ENCODE results near the gene TMEM119. TPM values are rescaled to one million over a fixed set of nuclear protein-coding genes. Genes with fewer than 3 reads are reported as not detected.
"Not testable (repeated sequence)": the region's sequence is repeated elsewhere in the genome, so short reads cannot be mapped to it uniquely, and the experiment has no call there.

The TMEM119 gene
- total and polyA plus RNA-seq, 7 experiments from 2014 or later = 0.13 to 1.6 (median 0.50) TPM; not detected in 1

DNA sequence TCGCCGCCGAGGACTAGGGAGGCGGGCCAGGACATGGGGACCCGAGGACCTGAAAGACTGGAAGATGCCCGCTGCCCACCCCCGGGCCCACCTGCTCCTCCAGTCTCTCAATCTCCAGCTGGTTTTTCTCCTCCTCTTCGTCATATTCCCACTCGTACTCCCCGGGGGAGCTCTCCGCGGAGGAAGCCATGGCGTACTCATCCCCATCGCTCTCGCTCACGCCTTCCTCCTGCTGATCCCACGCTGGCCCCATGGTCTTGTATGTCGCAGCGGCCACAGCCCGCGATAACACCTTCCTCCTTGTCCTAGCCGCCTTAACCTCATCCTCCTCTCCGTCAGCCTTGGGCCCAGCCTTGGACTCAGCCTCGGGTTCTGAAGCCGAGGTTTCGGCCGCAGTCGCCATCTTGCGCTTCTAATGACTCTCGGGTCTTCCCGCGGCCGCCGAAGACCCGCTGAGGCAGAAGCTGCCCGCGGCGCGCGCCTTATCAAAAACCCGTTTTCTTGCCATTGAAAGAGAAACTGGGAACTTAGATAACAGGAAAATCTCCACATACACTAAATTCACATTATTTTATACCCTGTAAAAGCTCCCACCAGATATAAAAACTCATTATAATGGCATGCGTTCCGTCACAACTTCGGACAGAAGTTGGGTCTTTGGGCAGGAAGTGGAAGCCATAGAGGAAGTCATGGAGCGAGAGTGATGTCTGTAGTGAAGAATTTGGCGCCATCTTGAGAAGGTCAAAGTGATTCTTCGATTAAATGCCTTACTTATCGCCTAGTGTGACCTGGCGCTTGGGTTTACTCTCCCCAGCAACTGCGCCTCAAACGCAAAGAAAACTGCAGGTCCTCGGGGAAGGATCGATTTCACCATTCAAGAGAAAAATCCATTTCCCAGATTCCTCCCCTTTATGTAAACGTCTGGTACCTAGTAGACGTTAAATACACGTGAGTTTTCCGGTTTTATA, 36.8 kb downstream of the TMEM119 start, which contains the start of gene SART3:
TSS of gene SART3 (minus strand) at position 422 of the 968 bp plus-strand sequence. CDS start at position 403, 19 bp downstream.
- Histone ChIP-seq H3K27ac (ENCODE audit: low read depth, low read length) (peak within 1 kb of the TSS; percentile 98), H3K4me3 (ENCODE audit: low read length) (peak within 1 kb of the TSS; percentile 96), H3K27me3 (ENCODE audit: control insufficient read depth in 2 of 2, insufficient read depth in 2 of 2, low read length in 2 of 2) (no peaks in the 10 kb centered on the region), H3K4me1 (ENCODE audit: control insufficient read depth in 2 of 2, insufficient read depth in 2 of 2, low read length in 2 of 2) (peaks cover 32 to 49% of the 10 kb centered on the region in 2 donors), H3K9me3 (ENCODE audit: control insufficient read depth in 2 of 3, low read length in 3 of 3) (no peaks in the 10 kb centered on the region), H3K36me3 (ENCODE audit: control insufficient read depth in 2 of 3, insufficient read depth in 3 of 3, low read length in 3 of 3) (peaks cover 15 to 48% (median 16%) of the 10 kb centered on the region in 3 experiments)
- ChIA-PET POLR2A (interaction anchor here (0.9 to 15.1 kb wide), 9 partner anchors 9 to 1337 kb away, joined by 3 to 200 read pairs (median 7); partner anchors contain the start of genes FICD, SELPLG and SSH1), CTCF (interaction anchor here (0.6 to 3.6 kb wide), 5 partner anchors 16 to 73 kb away, joined by 3 to 29 read pairs (median 4); no protein-coding TSS in a partner anchor)
- intact Hi-C loops (cut with micrococcal nuclease) = loop anchor here (1.0 to 5.0 kb wide), 13 partner anchors 46 to 1604 kb away; partner anchors contain the start of genes FICD (in 2 of the 2), PWP1 (in 2 of the 2), TMEM263 (in 2 of the 2) and ANKRD13A (in 1 of the 2)
- Mint-ChIP-seq H3K27ac (peak within 1 kb of the TSS; percentile 98 to 100 (median 99)), H3K27me3 (no peaks in the 10 kb centered on the region), H3K4me1 (peaks cover 33 to 76% (median 63%) of the 10 kb centered on the region in 7 donors), H3K4me3 (peak within 1 kb of the TSS; percentile 94 to 100 (median 100)), H3K36me3 (peaks cover 4 to 14% (median 8%) of the 10 kb centered on the region in 5 donors), H3K9me3 (peaks cover 0 to 2% (median 0%) of the 10 kb centered on the region in 11 donors)
- DNase-seq (peak; percentile 67 to 91 (median 87)), ATAC-seq (peak; percentile 66)

GRCh38 chr12:108560321-108560721, 37.6 kb downstream of the TMEM119 start:
- ATAC-seq (no peak), DNase-seq (no peak)
- no peaks in the 10 kb centered on the region for H3K27me3 ChIP-seq (ENCODE audit: control insufficient read depth in 2 of 2, insufficient read depth in 2 of 2, low read length in 2 of 2)
- POLR2A ChIA-PET = interaction anchor here (1.2 to 15.1 kb wide), 6 partner anchors 8 to 297 kb away, joined by 3 to 200 read pairs (median 9); partner anchors contain the start of genes FICD, SELPLG and SSH1
- H3K9me3 ChIP-seq (ENCODE audit: control insufficient read depth in 2 of 3, low read length in 3 of 3) = no peaks in the 10 kb centered on the region
- peaks cover 12 to 42% (median 14%) of the 10 kb centered on the region in 3 experiments for H3K36me3 ChIP-seq (ENCODE audit: control insufficient read depth in 2 of 3, insufficient read depth in 3 of 3, low read length in 3 of 3)
- H3K4me3 ChIP-seq (ENCODE audit: low read length) = peak overlapping the region; percentile 96
- Mint-ChIP-seq H3K27me3 (no peaks in the 10 kb centered on the region), H3K36me3 (peaks cover 4 to 16% (median 8%) of the 10 kb centered on the region in 5 donors), H3K4me3 (peak overlapping the region; percentile 94 to 100 (median 100)), H3K9me3 (peaks cover 0 to 2% (median 0%) of the 10 kb centered on the region in 11 donors), H3K4me1 (peaks cover 32 to 77% (median 63%) of the 10 kb centered on the region in 7 donors), H3K27ac (peak overlapping the region; percentile 98 to 100 (median 99))
- H3K4me1 ChIP-seq (ENCODE audit: control insufficient read depth in 2 of 2, insufficient read depth in 2 of 2, low read length in 2 of 2) = peaks cover 35 to 48% of the 10 kb centered on the region in 2 donors
- CTCF ChIA-PET = interaction anchor here (0.5 to 3.6 kb wide), 4 partner anchors 17 to 74 kb away, joined by 3 to 29 read pairs (median 4); no protein-coding TSS in a partner anchor
- intact Hi-C loops (cut with micrococcal nuclease) = loop anchor here (2.0 to 5.0 kb wide), 8 partner anchors 552 to 1603 kb away; partner anchors contain the start of genes TMEM263 (in 2 of the 2), ANKRD13A (in 1 of the 2), CRY1 (in 1 of the 2) and GIT2 (in 1 of the 2)
- peak overlapping the region; percentile 98 for H3K27ac ChIP-seq (ENCODE audit: low read depth, low read length)

DNA sequence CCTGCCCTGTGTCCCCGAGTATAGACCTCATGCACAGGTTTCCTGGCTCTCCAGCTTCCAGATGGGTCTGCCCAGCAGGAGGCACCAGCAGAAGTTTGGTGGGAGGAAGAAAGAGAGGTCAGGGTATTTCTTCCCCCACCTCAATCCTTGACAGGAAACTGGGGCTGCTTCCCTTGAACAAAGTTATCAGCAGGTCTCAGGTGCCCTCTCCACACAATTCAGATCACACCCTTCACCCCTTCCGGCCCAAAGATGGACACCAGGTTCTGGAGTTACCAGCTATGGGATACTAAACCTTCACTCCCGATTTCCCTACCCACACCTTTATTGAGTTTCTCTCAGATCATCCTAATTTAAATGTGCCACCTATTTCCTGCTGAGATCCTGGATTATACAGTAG, 38.1 kb downstream of the TMEM119 start:
- Histone ChIP-seq H3K27me3 (ENCODE audit: control insufficient read depth in 2 of 2, insufficient read depth in 2 of 2, low read length in 2 of 2) (no peaks in the 10 kb centered on the region), H3K4me3 (ENCODE audit: low read length) (peak overlapping the region; percentile 96), H3K4me1 (ENCODE audit: control insufficient read depth in 2 of 2, insufficient read depth in 2 of 2, low read length in 2 of 2) (peaks cover 36 to 53% of the 10 kb centered on the region in 2 donors), H3K36me3 (ENCODE audit: control insufficient read depth in 2 of 3, insufficient read depth in 3 of 3, low read length in 3 of 3) (peaks cover 6 to 37% (median 10%) of the 10 kb centered on the region in 3 experiments), H3K27ac (ENCODE audit: low read depth, low read length) (peak overlapping the region; percentile 98), H3K9me3 (ENCODE audit: control insufficient read depth in 2 of 3, low read length in 3 of 3) (no peaks in the 10 kb centered on the region)
- Mint-ChIP-seq H3K27ac (peak overlapping the region; percentile 98 to 100 (median 99)), H3K9me3 (peaks cover 0 to 2% (median 0%) of the 10 kb centered on the region in 11 donors), H3K4me1 (peaks cover 38 to 81% (median 69%) of the 10 kb centered on the region in 7 donors), H3K27me3 (no peaks in the 10 kb centered on the region), H3K4me3 (peak overlapping the region; percentile 94 to 100 (median 100)), H3K36me3 (peaks cover 4 to 15% (median 8%) of the 10 kb centered on the region in 5 donors)
- DNase-seq (no peak), ATAC-seq (no peak)
- intact Hi-C loops (cut with micrococcal nuclease) = loop anchor here (2.0 to 5.0 kb wide), 8 partner anchors 553 to 1602 kb away; partner anchors contain the start of genes TMEM263 (in 2 of the 2), ANKRD13A (in 1 of the 2), CRY1 (in 1 of the 2) and GIT2 (in 1 of the 2)
- ChIA-PET POLR2A (interaction anchor here (2.1 to 15.1 kb wide), 2 partner anchors 58 to 75 kb away, joined by 14 to 200 read pairs; partner anchors contain the start of gene SELPLG), CTCF (interaction anchor here (0.5 to 3.6 kb wide), 2 partner anchors 49 to 57 kb away, joined by 3 to 29 read pairs; no protein-coding TSS in a partner anchor)

DNA sequence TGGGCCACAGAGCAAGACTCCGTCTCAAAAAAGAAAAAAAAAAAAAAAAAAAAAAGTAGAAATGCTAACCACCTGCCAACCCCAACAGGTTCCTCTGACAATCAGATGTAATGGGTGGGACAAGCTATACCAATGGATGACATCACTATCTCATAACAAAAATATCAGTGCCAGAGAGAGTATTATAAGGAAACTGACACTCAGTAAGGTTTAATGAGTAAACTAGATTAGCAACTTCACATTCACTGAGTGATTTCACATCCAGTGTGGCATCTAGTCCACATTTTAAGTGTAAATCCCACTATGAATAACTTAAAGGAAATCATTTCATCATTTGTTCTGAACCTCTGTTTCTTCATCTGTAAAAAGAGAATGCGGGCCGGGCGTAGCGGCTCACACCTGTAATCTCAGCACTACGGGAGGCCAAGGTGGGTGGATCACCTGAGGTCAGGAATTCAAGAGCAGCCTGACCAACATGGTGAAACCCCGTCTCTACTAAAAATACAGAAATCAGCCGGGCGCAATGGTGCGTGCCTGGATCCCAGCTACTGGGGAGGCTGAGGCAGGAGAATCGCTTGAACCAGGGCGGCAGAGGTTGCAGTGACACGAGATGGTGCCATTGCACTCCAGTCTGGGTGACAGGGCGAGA, 38.8 kb downstream of the TMEM119 start:
- H3K36me3 Mint-ChIP-seq = peaks cover 4 to 15% (median 8%) of the 10 kb centered on the region in 5 donors
- H3K4me3 ChIP-seq (ENCODE audit: low read length) = no peak overlapping the region
- peak overlapping the region; percentile 98 for H3K27ac ChIP-seq (ENCODE audit: low read depth, low read length)

GRCh38 chr12:108555383-108555782, 42.5 kb downstream of the TMEM119 start:
- H3K27me3 ChIP-seq (ENCODE audit: control insufficient read depth in 2 of 2, insufficient read depth in 2 of 2, low read length in 2 of 2); H3K27me3 Mint-ChIP-seq; intact Hi-C loops (cut with micrococcal nuclease); ATAC-seq; CTCF ChIA-PET; H3K9me3 ChIP-seq (ENCODE audit: control insufficient read depth in 2 of 3, low read length in 3 of 3); DNase-seq; H3K9me3 Mint-ChIP-seq; H3K4me3 ChIP-seq (ENCODE audit: low read length); H3K27ac ChIP-seq (ENCODE audit: low read depth, low read length): not testable (repeated sequence)
- Mint-ChIP-seq H3K4me3 (peak overlapping the region in 8 of 10 donors; percentile 2 to 98 (median 38)), H3K27ac (peak overlapping the region in 1 of 9 donors; percentile 43), H3K36me3 (peaks cover 0 to 15% (median 4%) of the 10 kb centered on the region in 5 donors), H3K4me1 (peaks cover 71 to 98% (median 88%) of the 10 kb centered on the region in 7 donors)
- H3K4me1 ChIP-seq (ENCODE audit: control insufficient read depth in 2 of 2, insufficient read depth in 2 of 2, low read length in 2 of 2) = peaks cover 31 to 57% of the 10 kb centered on the region in 2 donors
- H3K36me3 ChIP-seq (ENCODE audit: control insufficient read depth in 2 of 3, insufficient read depth in 3 of 3, low read length in 3 of 3) = peaks cover 0 to 16% (median 0%) of the 10 kb centered on the region in 3 experiments
- POLR2A ChIA-PET = interaction anchor here (0.7 kb wide), 2 partner anchors 30 to 256 kb away, joined by 3 read pairs; no protein-coding TSS in a partner anchor

More for the DNA sequence above, 38.8 kb downstream of the TMEM119 start:
- Histone ChIP-seq H3K36me3 (ENCODE audit: control insufficient read depth in 2 of 3, insufficient read depth in 3 of 3, low read length in 3 of 3) (peaks cover under 1 to 31% (median 4%) of the 10 kb centered on the region in 3 experiments), H3K27me3 (ENCODE audit: control insufficient read depth in 2 of 2, insufficient read depth in 2 of 2, low read length in 2 of 2) (no peaks in the 10 kb centered on the region), H3K4me1 (ENCODE audit: control insufficient read depth in 2 of 2, insufficient read depth in 2 of 2, low read length in 2 of 2) (peaks cover 36 to 55% of the 10 kb centered on the region in 2 donors), H3K9me3 (ENCODE audit: control insufficient read depth in 2 of 3, low read length in 3 of 3) (no peaks in the 10 kb centered on the region)
- no peak for ATAC-seq
- H3K4me3 Mint-ChIP-seq = peak overlapping the region; percentile 58 to 100 (median 100)
- no peaks in the 10 kb centered on the region for H3K27me3 Mint-ChIP-seq
- CTCF ChIA-PET = no interaction called here
- DNase-seq = no peak
- intact Hi-C loops (cut with micrococcal nuclease) = no loop called here
- peak overlapping the region in 6 of 9 donors; percentile 46 to 98 (median 70) for H3K27ac Mint-ChIP-seq
- H3K9me3 Mint-ChIP-seq = peaks cover 0 to 2% (median 0%) of the 10 kb centered on the region in 11 donors
- POLR2A ChIA-PET = interaction anchor here (15.1 kb wide), 1 partner anchor 75 kb away, joined by 200 read pairs; the partner anchor contains the start of gene SELPLG
- H3K4me1 Mint-ChIP-seq = peaks cover 42 to 81% (median 70%) of the 10 kb centered on the region in 7 donors
